K562 (cell line): ENCODE results near the gene LMNB1. TPM values are rescaled to one million over a fixed set of nuclear protein-coding genes. Genes with fewer than 3 reads are reported as not detected.

Experiments
- ARHGAP35 ChIP-seq: fragments of 450-650 bp; IDR thresholded peaks from 2 replicates; pipeline ENCODE4 v1.6.1; 2018; ENCODE audit not compliant: partially characterized antibody
- ARID1B ChIP-seq: fragments of 450-650 bp; IDR thresholded peaks from 2 replicates; pipeline ENCODE4 v1.6.1; 2016; ENCODE audit warnings: antibody characterized with exemption, mild to moderate bottlenecking, inconsistent platforms
- BACH1 ChIP-seq: fragments of 200-800 bp; sonication (Bioruptor generic); IDR thresholded peaks from 2 replicates; pipeline ENCODE4 v1.6.1; 2016; ENCODE audit warnings: missing genetic modification characterization, missing compliant biosample characterization
- CHCHD3 ChIP-seq: fragments of 250-450 bp; sonication (Bioruptor Pico); IDR thresholded peaks from 2 replicates; pipeline ENCODE4 v2.1.2; 2022; ENCODE audit warnings: mild to moderate bottlenecking
- CREM ChIP-seq: IDR thresholded peaks from 2 replicates; pipeline ENCODE4 v1.6.1; 2014; ENCODE audit warnings: antibody characterized with exemption, low read depth
- CTBP1 ChIP-seq: fragments of 450-650 bp; IDR thresholded peaks from 2 replicates; pipeline ENCODE4 v1.6.1; 2016; ENCODE audit warnings: borderline replicate concordance
- FOXA3 ChIP-seq, 2 experiments: fragments of 450-650 bp in 1 of 2; sonication (generic) in 1 of 2; formaldehyde crosslinking; IDR thresholded peaks in 1 of 2; conservative IDR thresholded peaks in 1 of 2; 2 replicates each; pipeline versions ENCODE4 v1.4.0 to v1.8.0; 2020 to 2022; ENCODE audit warnings: mild to moderate bottlenecking in 2 of 2, missing genetic modification reagents in 1 of 2
- GTF2A2 ChIP-seq: IDR thresholded peaks from 2 replicates; pipeline ENCODE4 v1.6.1; 2016; ENCODE audit warnings: mild to moderate bottlenecking, missing genetic modification characterization, missing compliant biosample characterization
- HNRNPUL1 ChIP-seq: fragments of 200-400 bp; formaldehyde crosslinking; IDR thresholded peaks from 2 replicates; pipeline ENCODE4 v1.6.1; 2017; ENCODE audit warnings: low read length
- KDM2B ChIP-seq: fragments of 250-450 bp; sonication (Bioruptor Pico); IDR thresholded peaks from 2 replicates; pipeline ENCODE4 v1.8.0; 2021; ENCODE audit warnings: mild to moderate bottlenecking, moderate library complexity
- MEIS2 ChIP-seq: fragments of 450-650 bp; IDR thresholded peaks from 2 replicates; pipeline ENCODE4 v1.6.1; 2014; ENCODE audit warnings: mild to moderate bottlenecking; ENCODE audit not compliant: partially characterized antibody
- MTA2 ChIP-seq: fragments of 450-650 bp; IDR thresholded peaks from 2 replicates; pipeline ENCODE4 v1.6.1; 2016; ENCODE audit warnings: low read depth
- NFIX ChIP-seq: fragments of 250-450 bp; sonication (Bioruptor Pico); IDR thresholded peaks from 2 replicates; pipeline ENCODE4 v1.4.0; 2020; ENCODE audit warnings: low read depth, mild to moderate bottlenecking, moderate library complexity
- POLR2AphosphoS2 ChIP-seq: IDR thresholded peaks from 2 replicates; pipeline ENCODE4 v1.6.1; 2012; ENCODE audit warnings: low read length, improper control_type of control experiment
- POLR2H ChIP-seq: IDR thresholded peaks from 2 replicates; pipeline ENCODE4 v1.6.1; 2016; ENCODE audit warnings: missing genetic modification characterization, low read depth, mild to moderate bottlenecking, control low read depth, missing compliant biosample characterization, moderate library complexity
- RUNX1 ChIP-seq: sonication (generic); IDR thresholded peaks from 2 replicates; pipeline ENCODE4 v1.6.1; 2016; ENCODE audit warnings: antibody characterized with exemption, low read depth
- SETDB1 ChIP-seq: IDR thresholded peaks from one replicate; pipeline ENCODE4 v1.6.1; 2012; ENCODE audit warnings: low read length, control low read depth, inconsistent platforms
- TRIM28 ChIP-seq: fragments of 450-650 bp; IDR thresholded peaks from 2 replicates; pipeline ENCODE4 v1.6.1; 2017
- XRCC4 ChIP-seq: IDR thresholded peaks from one replicate; pipeline ENCODE4 v1.6.1; 2011; ENCODE audit not compliant: insufficient read depth, insufficient read length; ENCODE audit errors: extremely low read depth
- ZNF134 ChIP-seq: fragments of 250-450 bp; sonication (Bioruptor Pico); conservative IDR thresholded peaks from 2 replicates; pipeline ENCODE4 v1.4.0; 2020
- ZNF197 ChIP-seq: fragments of 200-800 bp; sonication (Bioruptor generic); IDR thresholded peaks from 2 replicates; pipeline ENCODE4 v1.6.1; 2016; ENCODE audit warnings: low read depth, missing genetic modification characterization, missing compliant biosample characterization
- ZNF232 ChIP-seq: sonication (generic); formaldehyde crosslinking; IDR thresholded peaks from 2 replicates; pipeline ENCODE4 v1.8.0; 2022; ENCODE audit warnings: mild to moderate bottlenecking, missing genetic modification reagents
- polyA plus RNA-seq, 8 experiments: library from polyadenylated mRNA; depleted of rRNA in 4 of 8; stranded (reverse) in 5 of 8; unstranded in 3 of 8; fragments of >200 nt; fragmentation: Nextera tagmentation in 2 of 8; fragmentation: Illumina TruSeq in 1 of 8; extraction: Ambion mirVana in 2 of 8; extraction: Trizol in 1 of 8; gene quantifications; 2 replicates each; pipeline versions ENCODE4 v1.2.1 to v1.2.3, GENCODE V29; 2011 to 2014; ENCODE audit warnings: inconsistent platforms in 1 of 8, missing spikeins in 1 of 8
- total RNA-seq, 7 experiments: library from RNA; depleted of rRNA in 6 of 7; stranded (reverse); fragments of >200 nt in 6 of 7; fragmentation: Illumina TruSeq in 2 of 7; extraction: Trizol in 2 of 7; gene quantifications; 2 replicates each; pipeline versions ENCODE4 v1.2.1 to v1.2.3, GENCODE V29; 2011 to 2021; ENCODE audit warnings: low replicate concordance in 1 of 7
- TF ChIP-seq, protein P1 (sequence below), 2 experiments: fragments of 450-650 bp; conservative IDR thresholded peaks; 2 replicates each; pipeline ENCODE4 v1.6.1; 2017; ENCODE audit warnings: mild to moderate bottlenecking in 2 of 2, moderate library complexity in 2 of 2
- TF ChIP-seq, protein P2 (sequence below): sonication (generic); formaldehyde crosslinking; IDR thresholded peaks from 2 replicates; pipeline ENCODE4 v1.8.1; 2023; ENCODE audit warnings: missing genetic modification reagents, mild to moderate bottlenecking, borderline replicate concordance

LMNB1 gene
- total and polyA plus RNA-seq, 9 of the 15 experiments (the other 6 are each of a cell fraction or from before 2014, with no cell fraction given), result 2.8 to 190 (median 131) TPM

DNA sequence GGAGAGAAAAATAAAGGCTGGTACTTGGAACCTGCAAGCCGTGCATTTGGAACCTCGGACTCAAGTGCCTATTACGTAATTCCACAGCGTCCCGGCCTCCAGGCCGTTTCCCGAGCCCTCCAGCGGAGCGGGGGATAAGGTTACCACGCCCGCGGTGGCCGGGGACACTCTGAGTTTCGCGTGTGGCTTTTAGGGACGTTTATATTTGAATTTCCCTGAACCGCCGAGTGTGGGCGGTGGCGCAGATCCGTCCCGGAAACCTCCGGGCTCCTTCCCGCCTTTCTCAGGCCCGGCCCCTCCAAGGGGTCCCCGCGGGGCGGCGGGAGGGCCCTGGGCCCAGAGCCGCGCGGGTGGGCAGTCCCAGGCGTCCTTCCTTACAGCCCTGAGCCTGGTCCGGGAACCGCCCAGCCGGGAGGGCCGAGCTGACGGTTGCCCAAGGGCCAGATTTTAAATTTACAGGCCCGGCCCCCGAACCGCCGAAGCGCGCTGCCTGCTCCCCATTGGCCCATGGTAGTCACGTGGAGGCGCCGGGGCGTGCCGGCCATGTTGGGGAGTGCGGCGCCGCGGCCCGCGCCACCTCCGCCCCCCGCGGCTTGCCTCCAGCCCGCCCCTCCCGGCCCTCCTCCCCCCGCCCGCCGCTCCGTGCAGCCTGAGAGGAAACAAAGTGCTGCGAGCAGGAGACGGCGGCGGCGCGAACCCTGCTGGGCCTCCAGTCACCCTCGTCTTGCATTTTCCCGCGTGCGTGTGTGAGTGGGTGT, at the start of gene LMNB1 (continued):
- TF ChIP-seq, protein P1, sequence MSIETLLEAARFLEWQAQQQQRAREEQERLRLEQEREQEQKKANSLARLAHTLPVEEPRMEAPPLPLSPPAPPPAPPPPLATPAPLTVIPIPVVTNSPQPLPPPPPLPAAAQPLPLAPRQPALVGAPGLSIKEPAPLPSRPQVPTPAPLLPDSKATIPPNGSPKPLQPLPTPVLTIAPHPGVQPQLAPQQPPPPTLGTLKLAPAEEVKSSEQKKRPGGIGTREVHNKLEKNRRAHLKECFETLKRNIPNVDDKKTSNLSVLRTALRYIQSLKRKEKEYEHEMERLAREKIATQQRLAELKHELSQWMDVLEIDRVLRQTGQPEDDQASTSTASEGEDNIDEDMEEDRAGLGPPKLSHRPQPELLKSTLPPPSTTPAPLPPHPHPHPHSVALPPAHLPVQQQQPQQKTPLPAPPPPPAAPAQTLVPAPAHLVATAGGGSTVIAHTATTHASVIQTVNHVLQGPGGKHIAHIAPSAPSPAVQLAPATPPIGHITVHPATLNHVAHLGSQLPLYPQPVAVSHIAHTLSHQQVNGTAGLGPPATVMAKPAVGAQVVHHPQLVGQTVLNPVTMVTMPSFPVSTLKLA (conservative IDR thresholded peaks at IDR 0.05), result peak; percentile 67 to 86
- TF ChIP-seq ZNF197, result no peak
- TF ChIP-seq RUNX1, result peak; percentile 36; the same call in 1 of the 2 replicates
- no peak for TF ChIP-seq HNRNPUL1
- TF ChIP-seq ARHGAP35, result no peak
- 0 out of 2 replicates have a peak, but pooled peaks have one; percentile 6 for TF ChIP-seq TRIM28
- no peak for TF ChIP-seq BACH1 (tag)
- TF ChIP-seq NFIX, result no peak
- TF ChIP-seq MEIS2, result no peak
- TF ChIP-seq XRCC4, result no peak
- TF ChIP-seq MTA2, result 0 out of 2 replicates have a peak, but pooled peaks have one; percentile 29
- TF ChIP-seq, protein P2, sequence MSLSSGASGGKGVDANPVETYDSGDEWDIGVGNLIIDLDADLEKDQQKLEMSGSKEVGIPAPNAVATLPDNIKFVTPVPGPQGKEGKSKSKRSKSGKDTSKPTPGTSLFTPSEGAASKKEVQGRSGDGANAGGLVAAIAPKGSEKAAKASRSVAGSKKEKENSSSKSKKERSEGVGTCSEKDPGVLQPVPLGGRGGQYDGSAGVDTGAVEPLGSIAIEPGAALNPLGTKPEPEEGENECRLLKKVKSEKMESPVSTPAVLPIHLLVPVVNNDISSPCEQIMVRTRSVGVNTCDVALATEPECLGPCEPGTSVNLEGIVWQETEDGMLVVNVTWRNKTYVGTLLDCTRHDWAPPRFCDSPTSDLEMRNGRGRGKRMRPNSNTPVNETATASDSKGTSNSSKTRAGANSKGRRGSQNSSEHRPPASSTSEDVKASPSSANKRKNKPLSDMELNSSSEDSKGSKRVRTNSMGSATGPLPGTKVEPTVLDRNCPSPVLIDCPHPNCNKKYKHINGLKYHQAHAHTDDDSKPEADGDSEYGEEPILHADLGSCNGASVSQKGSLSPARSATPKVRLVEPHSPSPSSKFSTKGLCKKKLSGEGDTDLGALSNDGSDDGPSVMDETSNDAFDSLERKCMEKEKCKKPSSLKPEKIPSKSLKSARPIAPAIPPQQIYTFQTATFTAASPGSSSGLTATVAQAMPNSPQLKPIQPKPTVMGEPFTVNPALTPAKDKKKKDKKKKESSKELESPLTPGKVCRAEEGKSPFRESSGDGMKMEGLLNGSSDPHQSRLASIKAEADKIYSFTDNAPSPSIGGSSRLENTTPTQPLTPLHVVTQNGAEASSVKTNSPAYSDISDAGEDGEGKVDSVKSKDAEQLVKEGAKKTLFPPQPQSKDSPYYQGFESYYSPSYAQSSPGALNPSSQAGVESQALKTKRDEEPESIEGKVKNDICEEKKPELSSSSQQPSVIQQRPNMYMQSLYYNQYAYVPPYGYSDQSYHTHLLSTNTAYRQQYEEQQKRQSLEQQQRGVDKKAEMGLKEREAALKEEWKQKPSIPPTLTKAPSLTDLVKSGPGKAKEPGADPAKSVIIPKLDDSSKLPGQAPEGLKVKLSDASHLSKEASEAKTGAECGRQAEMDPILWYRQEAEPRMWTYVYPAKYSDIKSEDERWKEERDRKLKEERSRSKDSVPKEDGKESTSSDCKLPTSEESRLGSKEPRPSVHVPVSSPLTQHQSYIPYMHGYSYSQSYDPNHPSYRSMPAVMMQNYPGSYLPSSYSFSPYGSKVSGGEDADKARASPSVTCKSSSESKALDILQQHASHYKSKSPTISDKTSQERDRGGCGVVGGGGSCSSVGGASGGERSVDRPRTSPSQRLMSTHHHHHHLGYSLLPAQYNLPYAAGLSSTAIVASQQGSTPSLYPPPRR (CRISPR knock-in tag), result no peak
- TF ChIP-seq POLR2AphosphoS2, result peak; percentile 57; the same call in 1 of the 2 replicates
- TF ChIP-seq ARID1B, result peak; percentile 22; the same call in 1 of the 2 replicates
- TF ChIP-seq CHCHD3 (CRISPR knock-in tag), result no peak
- TF ChIP-seq ZNF134 (CRISPR knock-in tag), result no peak
- TF ChIP-seq GTF2A2 (tag), result no peak
- no peak for TF ChIP-seq SETDB1
- TF ChIP-seq ZNF232 (CRISPR knock-in tag), result no peak
- no peak for TF ChIP-seq KDM2B (CRISPR knock-in tag)
- peak; percentile 94 for TF ChIP-seq POLR2H (tag)
- TF ChIP-seq CREM, result peak; percentile 52
- TF ChIP-seq FOXA3 (CRISPR knock-in tag; conservative IDR thresholded peaks at IDR 0.05 in 1 of 2, IDR thresholded peaks at IDR 0.05 in 1 of 2), result no peak
- peak; percentile 14 for TF ChIP-seq CTBP1
